Colon (tissue), 2 donors: Measurements from ENCODE around the gene DGKB.

Experiments
- FAIRE-seq: peaks from 2 replicates; lab custom pipeline; 2012; peaks lifted over from hg19 to GRCh38; lab: Jason Lieb, UNC
- donor health status: control.
- donor health status: control.

DGKB gene

GRCh38 chr7:14688208-14688607 lies 214.3 kb downstream of the DGKB start:
- no peak for FAIRE-seq

- FAIRE-seq, result no peak
These were observed 214.8 kb downstream of the DGKB start for GRCh38 chr7:14687777-14688176.

GRCh38 chr7:14687241-14687640 lies 215.3 kb downstream of the DGKB start:
- FAIRE-seq, result peak; percentile 55

GRCh38 chr7:14685167-14685566 lies 217.4 kb downstream of the DGKB start:
- no peak for FAIRE-seq

GRCh38 chr7:14682910-14683465 lies 219.6 kb downstream of the DGKB start:
- no peak for FAIRE-seq

DNA sequence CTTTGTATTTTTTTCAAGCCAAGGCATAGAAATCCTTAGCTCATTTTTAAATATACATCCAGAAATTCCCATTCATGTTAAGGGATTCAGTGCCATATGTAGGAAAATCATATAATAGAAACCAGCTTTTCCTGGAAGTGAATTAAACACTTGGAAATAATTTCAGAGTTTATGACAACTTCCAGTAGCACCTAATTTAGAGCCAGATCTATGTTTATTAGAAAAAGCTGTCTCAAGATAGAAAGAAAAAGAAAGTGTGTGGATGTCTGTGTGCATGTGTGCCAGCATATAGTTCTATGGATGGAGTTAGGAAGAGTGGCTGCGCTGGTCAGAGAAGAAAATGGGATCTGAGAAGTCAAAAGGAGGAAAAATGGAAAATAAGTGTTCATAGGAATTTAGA lies 225.7 kb downstream of the DGKB start:
- no peak for FAIRE-seq

GRCh38 chr7:14673202-14673601 lies 229.3 kb downstream of the DGKB start:
- no peak for FAIRE-seq

DNA sequence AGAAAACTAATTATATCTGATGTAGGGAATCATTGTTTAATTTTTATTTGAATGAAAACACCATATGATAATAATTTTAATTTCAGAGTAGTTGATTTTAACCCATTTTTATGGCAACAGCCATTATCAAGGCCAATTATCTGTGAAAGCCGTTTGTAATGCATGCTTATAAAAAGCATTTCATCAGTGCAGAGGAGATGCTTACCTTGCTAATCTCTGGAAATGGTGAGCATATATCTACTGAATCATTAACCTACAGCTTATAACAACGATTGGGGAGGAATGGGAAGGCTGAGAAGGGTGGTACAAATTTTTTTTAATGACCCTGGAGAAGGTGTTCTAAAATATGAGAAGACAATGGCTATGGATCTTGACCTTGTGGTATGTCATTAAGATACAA lies 235.6 kb downstream of the DGKB start:
- no peak for FAIRE-seq

DNA sequence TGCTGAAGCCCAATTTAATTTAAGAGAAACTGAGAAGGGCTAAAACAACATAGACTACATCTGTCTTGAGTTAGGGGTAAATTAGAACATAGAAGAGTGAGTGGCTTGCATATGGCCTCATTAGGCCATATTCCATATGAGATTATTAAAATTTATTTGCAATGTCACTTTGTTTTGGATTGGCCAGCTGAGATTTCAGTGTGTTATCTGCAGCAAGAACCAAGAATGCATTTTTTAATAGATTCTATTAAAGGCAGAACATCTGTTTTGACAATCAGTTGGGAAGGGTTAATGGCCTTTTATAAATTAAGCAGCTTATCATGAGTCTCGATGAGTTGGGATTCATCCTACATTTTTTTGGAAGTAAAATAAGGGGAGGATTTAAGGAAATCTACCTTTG lies 236.2 kb downstream of the DGKB start:
- FAIRE-seq, result no peak

DNA sequence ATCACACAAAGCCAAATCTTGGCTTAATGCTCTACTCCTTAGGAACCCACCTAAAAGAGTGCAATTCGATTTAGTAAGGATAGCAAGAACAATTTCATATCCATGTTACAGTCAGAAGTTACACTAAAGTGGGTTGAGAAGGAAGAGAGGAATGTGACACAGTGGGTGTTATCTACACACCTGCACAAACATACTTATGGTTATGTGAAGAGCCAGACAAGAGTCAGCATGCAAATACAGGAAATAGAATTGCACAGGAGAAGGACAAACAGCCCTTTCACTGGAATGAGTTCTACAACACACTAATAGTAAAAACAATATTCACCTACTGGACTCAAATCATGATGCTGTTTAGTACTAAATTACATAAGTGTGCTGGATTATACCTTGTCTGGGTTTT lies 262.8 kb downstream of the DGKB start:
- FAIRE-seq, result no peak

- no peak for FAIRE-seq
These were observed 263.2 kb downstream of the DGKB start for GRCh38 chr7:14639329-14639728.

GRCh38 chr7:14637968-14638367 lies 264.6 kb downstream of the DGKB start:
- no peak for FAIRE-seq

DNA sequence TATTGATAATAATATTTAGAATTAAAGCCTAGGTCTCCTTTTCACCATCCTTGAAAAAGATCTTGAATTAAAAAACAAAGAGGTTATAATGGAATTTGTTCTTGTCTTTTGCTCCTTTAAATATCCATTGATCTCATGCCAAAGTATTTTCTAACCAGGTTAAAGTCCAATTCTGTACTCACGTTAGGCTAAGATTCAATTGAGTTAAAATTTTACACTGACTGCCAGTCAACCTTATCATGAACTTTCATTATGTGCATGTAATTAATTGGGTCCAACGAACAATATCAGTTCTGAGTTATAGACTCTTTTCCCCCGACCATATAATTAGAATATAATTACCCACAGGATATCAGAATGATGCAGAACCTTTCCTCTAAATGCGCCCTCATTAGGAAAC lies 266.6 kb downstream of the DGKB start:
- FAIRE-seq, result peak; percentile 41

DNA sequence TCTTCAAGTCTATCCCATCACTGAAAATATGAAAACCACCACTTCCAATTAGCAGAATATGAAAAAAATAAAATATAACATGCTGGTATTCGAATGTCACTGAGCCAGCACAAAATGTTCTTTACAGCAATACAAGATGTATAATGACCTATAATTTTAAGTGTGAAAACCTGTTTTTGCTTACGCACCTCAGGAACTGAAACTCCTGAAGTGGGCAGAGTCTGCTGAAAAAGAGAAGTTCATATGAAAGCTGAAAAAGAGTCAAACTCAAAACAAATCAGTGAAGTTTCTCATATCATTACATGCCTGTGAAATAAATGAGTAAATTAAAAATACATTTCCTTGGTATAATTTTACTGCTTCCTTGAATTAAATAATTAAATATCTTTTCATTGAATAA lies 272.5 kb downstream of the DGKB start:
- FAIRE-seq, result no peak

DNA sequence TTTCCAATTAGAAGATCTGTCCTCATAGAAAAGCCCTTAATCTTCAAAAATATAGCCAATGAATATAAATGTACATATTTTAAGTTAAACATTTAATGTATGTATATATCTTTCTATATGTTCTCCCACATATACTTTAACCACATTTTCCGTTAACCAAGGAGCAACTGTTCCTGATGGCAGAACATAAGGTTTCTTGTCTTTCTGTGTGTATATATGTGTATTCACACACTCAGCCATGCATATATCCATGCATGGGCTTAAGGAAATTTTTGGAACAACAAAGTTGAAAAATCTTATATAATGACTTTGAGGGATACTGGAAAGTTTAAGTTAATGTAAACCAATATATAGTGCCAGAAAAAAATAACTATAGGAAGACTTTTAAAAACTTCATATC lies 274.0 kb downstream of the DGKB start:
- FAIRE-seq, result no peak

DNA sequence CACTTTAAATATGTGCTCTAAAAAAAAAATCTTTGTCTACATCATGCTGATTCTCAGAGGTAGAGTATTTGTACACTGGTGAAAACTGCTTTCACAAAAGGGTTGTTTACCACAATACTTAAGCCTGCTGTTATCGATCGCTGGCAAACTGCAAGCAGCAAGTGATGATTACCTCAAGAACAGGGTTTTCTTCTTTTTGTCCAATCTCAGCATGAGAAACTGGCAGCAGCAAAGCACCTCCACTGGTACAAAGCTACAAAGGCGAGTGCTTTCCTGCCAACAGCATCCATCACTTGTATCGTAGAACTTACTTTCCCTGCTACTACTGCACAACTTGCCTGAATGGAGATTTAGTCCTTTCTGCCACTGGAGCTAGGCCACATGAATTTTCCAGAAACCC lies 276.5 kb downstream of the DGKB start:
- no peak for FAIRE-seq

DNA sequence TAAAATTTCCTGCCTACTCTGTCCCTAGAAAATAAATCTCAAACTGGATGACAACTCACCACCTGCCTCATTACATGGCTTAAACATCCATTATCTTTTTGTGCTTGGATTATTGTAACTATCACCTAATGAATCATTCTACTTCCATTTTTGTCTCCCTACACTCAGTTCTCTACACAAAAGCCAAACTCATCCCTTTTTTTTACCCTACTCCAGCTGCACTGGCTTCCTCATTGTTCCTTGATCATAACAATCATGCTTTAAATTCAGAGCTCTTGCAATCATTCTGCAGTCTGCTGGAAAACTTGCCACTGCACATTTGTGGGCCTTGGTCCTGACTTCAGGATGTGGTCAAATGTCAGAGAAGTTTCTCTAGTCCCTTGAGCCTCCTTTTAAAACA lies 280.0 kb downstream of the DGKB start:
- FAIRE-seq, result no peak

- no peak for FAIRE-seq
These were observed 296.4 kb downstream of the DGKB start for GRCh38 chr7:14606101-14606500.

GRCh38 chr7:14604606-14605005 lies 297.9 kb downstream of the DGKB start:
- no peak for FAIRE-seq

DNA sequence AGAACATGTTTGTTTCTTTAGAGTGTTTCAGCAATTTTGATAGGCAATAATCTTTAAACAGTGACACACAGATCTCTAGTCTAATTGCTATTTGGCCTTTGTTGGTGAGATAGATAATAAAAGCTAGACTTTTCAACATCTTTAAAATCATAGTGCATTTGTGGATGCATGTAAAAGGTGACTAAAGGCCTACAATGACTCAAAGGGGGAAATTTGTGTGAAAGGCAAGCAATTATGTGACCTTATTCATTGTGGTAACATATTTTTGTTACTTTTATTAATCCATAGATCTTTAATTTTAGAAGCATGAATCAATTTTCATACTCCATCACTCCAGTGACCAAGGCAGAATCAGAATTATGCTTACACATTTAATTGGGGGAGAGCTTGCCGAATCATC lies 299.7 kb downstream of the DGKB start:
- FAIRE-seq, result no peak

GRCh38 chr7:14600766-14601367 lies 301.7 kb downstream of the DGKB start:
- no peak for FAIRE-seq

GRCh38 chr7:14598978-14599377 lies 303.6 kb downstream of the DGKB start:
- no peak for FAIRE-seq

DNA sequence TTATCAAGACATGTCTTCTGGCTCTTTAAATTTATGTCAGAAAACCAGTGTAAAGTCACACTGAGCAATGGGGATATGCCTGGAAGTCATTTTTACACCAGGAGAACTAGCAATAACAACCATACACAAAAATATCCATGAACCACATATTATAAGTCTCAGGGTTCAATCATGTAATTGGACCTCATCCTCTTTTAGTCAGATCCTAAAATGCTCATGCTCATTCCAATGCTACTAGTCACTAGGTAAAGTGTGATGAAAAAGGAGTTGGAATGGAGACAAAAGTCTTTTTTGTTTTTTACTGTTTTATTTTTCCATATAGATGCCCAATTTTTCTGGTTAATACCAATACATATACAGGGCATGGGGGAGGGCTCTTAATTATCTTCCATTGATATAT lies 306.1 kb downstream of the DGKB start:
- no peak for FAIRE-seq

GRCh38 chr7:14590206-14590605 lies 312.3 kb downstream of the DGKB start:
- no peak for FAIRE-seq

GRCh38 chr7:14585232-14585631 lies 317.3 kb downstream of the DGKB start:
- no peak for FAIRE-seq
